Dermis blood vessel endothelial cell (primary cell): ENCODE data around the gene SYNGR1. TPM values are rescaled to one million over a fixed set of nuclear protein-coding genes. Genes with fewer than 3 reads are reported as not detected.

ENCODE experiments used
- DNase-seq: peaks from one replicate; pipeline ENCODE4 v3.0.0; 2010
- total RNA-seq: library from RNA; depleted of rRNA; stranded (reverse); fragments of >200 nt; gene quantifications from 2 replicates; pipeline ENCODE4 v1.2.3, GENCODE V29; 2014

Gene SYNGR1
- total RNA-seq, 1 donor from 2014 or later, result 1.0 TPM

GRCh38 chr22:39431216-39431801 is 81.5 kb downstream of the SYNGR1 start:
- no peak for DNase-seq

DNA sequence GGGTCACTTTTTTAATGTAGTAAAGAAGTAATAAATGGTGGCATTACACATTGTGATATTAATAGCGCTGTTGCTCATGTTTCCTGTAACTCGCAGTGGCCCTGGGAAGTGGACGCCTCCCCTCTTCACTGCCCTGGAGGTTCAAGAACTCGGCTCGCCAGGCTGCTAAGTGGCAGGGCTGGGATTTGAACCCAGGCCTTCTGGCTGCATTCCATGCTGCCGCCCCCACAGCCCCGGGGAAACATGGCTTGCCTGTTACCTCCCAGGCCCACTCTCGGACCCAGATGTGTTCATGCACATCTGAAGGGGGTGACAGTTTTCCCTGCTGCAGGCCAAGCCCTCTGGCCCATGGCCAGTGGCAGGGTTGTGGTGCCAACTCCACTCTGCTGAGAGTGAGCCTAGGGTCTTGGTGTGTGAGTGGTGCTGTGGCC is 82.0 kb downstream of the SYNGR1 start:
- DNase-seq, result peak; percentile 87

DNA sequence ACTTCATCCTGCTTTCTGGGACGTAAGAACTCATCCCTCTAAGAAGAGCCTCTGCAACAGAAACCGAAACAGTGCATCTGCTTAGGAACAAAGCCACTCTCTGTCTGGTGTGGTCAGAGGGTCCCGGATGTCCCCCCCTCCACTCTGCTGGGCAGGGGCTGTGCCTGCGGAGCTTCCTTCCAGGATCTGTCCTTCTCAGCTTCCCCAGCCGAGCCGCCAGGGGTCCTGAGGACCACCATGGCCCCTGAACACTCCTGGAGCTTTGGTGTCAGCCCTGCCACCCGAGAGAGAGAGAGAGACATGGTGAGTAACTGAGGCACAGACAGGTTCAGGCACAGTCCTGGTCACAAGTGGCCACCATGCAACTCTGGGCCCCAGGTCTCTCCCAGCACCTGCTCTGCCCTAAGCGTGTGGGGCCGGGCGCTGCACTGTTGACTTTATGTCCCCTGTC is 82.6 kb downstream of the SYNGR1 start:
- no peak for DNase-seq

- no peak for DNase-seq
Observed at GRCh38 chr22:39433476-39434242, 83.9 kb downstream of the SYNGR1 start.

GRCh38 chr22:39434243-39434653 is 84.5 kb downstream of the SYNGR1 start:
- DNase-seq, result no peak

DNA sequence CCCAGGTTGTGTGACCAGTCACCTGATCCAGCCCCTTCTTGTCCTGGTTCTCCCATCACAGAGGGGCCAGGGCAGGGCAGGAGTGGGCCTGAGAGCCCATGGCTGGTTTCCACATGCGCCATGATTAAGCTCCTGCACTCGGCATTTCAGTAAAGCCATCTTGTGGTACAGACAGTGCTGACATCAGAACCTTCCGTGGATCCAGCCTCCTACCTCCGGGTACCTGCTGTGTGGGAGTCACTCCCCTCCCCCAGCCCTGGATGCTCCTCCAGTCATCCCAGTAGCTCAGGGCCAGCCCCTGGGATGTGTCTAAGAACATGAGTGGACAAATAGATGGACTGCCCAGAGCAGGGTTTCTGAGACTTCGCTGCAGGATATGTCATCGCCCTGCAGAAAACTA is 84.9 kb downstream of the SYNGR1 start:
- no peak for DNase-seq

Other genes with a start within 250 kb of the SYNGR1 start
- gene CBX7, start 197.3 kb upstream of the SYNGR1 start, total RNA-seq, result 6.4 and 9.5 TPM in 2 replicates
- gene PDGFB, start 105.0 kb upstream of the SYNGR1 start, total RNA-seq, result 75.7 and 80.1 TPM in 2 replicates
- 2,901 and 3,143 TPM in 2 replicates for gene RPL3, start 30.4 kb upstream of the SYNGR1 start, total RNA-seq
- 12.4 and 21.5 TPM in 2 replicates for gene TAB1, start 49.8 kb downstream of the SYNGR1 start, total RNA-seq
- under 0.01 TPM in 1 of 2 replicates, not detected in the other for gene MGAT3, start 107.0 kb downstream of the SYNGR1 start, total RNA-seq
- 19.4 and 26.5 TPM in 2 replicates for gene MIEF1, start 152.3 kb downstream of the SYNGR1 start, total RNA-seq
- 150 and 159 TPM in 2 replicates for gene ATF4, start 170.6 kb downstream of the SYNGR1 start, total RNA-seq
- gene RPS19BP1, start 182.8 kb downstream of the SYNGR1 start, total RNA-seq, result 52.8 and 74.2 TPM in 2 replicates
- gene CACNA1I, start 220.8 kb downstream of the SYNGR1 start, total RNA-seq, result not detected in 2 replicates